HepG2 (cell line): ENCODE data around the gene LRRC51. TPM values are rescaled to one million over a fixed set of nuclear protein-coding genes. Genes with fewer than 3 reads are reported as not detected.

Experiments used
- BORCS8-MEF2B ChIP-seq: sonication (generic); formaldehyde crosslinking; IDR thresholded peaks from 2 replicates; pipeline ENCODE4 v1.8.0; 2022; ENCODE audit warnings: mild to moderate bottlenecking, missing genetic modification reagents
- DNMT3B ChIP-seq: conservative IDR thresholded peaks from 2 replicates; pipeline ENCODE4 v1.6.1; 2016; ENCODE audit warnings: missing biosample characterization, control low read depth
- GABPA ChIP-seq, 2 experiments: IDR thresholded peaks; 2 replicates each; pipeline ENCODE4 v1.6.1; 2011 to 2016; ENCODE audit warnings: low read depth in 2 of 2, low read length in 1 of 2, missing biosample characterization in 1 of 2, missing genetic modification characterization in 1 of 2
- HHEX ChIP-seq: IDR thresholded peaks from 2 replicates; pipeline ENCODE4 v1.6.1; 2016; ENCODE audit warnings: control low read depth
- MEIS2 ChIP-seq: sonication (generic); formaldehyde crosslinking; IDR thresholded peaks from 2 replicates; pipeline ENCODE4 v1.9.0; 2021; ENCODE audit warnings: mild to moderate bottlenecking, missing genetic modification reagents
- MYC ChIP-seq: sonication (generic); formaldehyde crosslinking; IDR thresholded peaks from 2 replicates; pipeline ENCODE4 v1.9.0; 2021; ENCODE audit warnings: missing genetic modification reagents, borderline replicate concordance
- REXO4 ChIP-seq: sonication (generic); formaldehyde crosslinking; IDR thresholded peaks from 2 replicates; pipeline ENCODE4 v1.8.0; 2022; ENCODE audit warnings: missing genetic modification reagents, mild to moderate bottlenecking, borderline replicate concordance
- SP2 ChIP-seq: sonication (generic); formaldehyde crosslinking; IDR thresholded peaks from 2 replicates; pipeline ENCODE4 v1.5.1; 2020; ENCODE audit warnings: mild to moderate bottlenecking, missing genetic modification reagents
- STAT5B ChIP-seq: sonication (generic); formaldehyde crosslinking; IDR thresholded peaks from 2 replicates; pipeline ENCODE4 v1.4.0; 2020; ENCODE audit warnings: missing genetic modification reagents
- THAP8 ChIP-seq: sonication (generic); formaldehyde crosslinking; IDR thresholded peaks from 2 replicates; pipeline ENCODE4 v1.5.1; 2020; ENCODE audit warnings: missing genetic modification reagents, mild to moderate bottlenecking, borderline replicate concordance
- ZFP36 ChIP-seq: fragments of 150-350 bp; IDR thresholded peaks from 2 replicates; pipeline ENCODE4 v1.6.1; 2018; ENCODE audit warnings: borderline replicate concordance, low read length, low read depth; ENCODE audit not compliant: partially characterized antibody
- ZNF280B ChIP-seq: sonication (generic); formaldehyde crosslinking; IDR thresholded peaks from 2 replicates; pipeline ENCODE4 v1.5.0; 2020; ENCODE audit warnings: missing genetic modification reagents, mild to moderate bottlenecking, borderline replicate concordance
- ZNF326 ChIP-seq: sonication (generic); formaldehyde crosslinking; IDR thresholded peaks from 2 replicates; pipeline ENCODE4 v1.4.0; 2020; ENCODE audit warnings: missing genetic modification reagents, borderline replicate concordance
- polyA plus RNA-seq, 8 experiments: library from polyadenylated mRNA; depleted of rRNA in 3 of 8; stranded (reverse) in 7 of 8; unstranded in 1 of 8; fragments of >200 nt; fragmentation: Illumina TruSeq in 4 of 8; extraction: Trizol in 4 of 8; gene quantifications; 2 replicates each; pipeline versions ENCODE4 v1.2.1 to v1.2.3, GENCODE V29; 2011 to 2016; ENCODE audit warnings: low read depth in 4 of 8, missing spikeins in 1 of 8, mixed read lengths in 1 of 8; ENCODE audit not compliant: insufficient read depth in 1 of 8
- total RNA-seq, 5 experiments: library from RNA; depleted of rRNA; stranded (reverse); fragments of >200 nt; fragmentation: Illumina TruSeq; extraction: Trizol; gene quantifications; 2 replicates each; pipeline ENCODE4 v1.2.3, GENCODE V29; 2016; ENCODE audit warnings: low read depth in 1 of 5
- TF ChIP-seq, protein P1 (sequence below): sonication (generic); formaldehyde crosslinking; IDR thresholded peaks from 2 replicates; pipeline ENCODE4 v1.8.0; 2022; ENCODE audit warnings: missing genetic modification reagents, low read depth, mild to moderate bottlenecking, borderline replicate concordance
- TF ChIP-seq, protein P2 (sequence below): sonication (generic); formaldehyde crosslinking; IDR thresholded peaks from 2 replicates; pipeline ENCODE4 v1.4.0; 2020; ENCODE audit warnings: missing genetic modification reagents
- TF ChIP-seq, protein P3 (sequence below): sonication (generic); formaldehyde crosslinking; IDR thresholded peaks from 2 replicates; pipeline ENCODE4 v1.4.0; 2020; ENCODE audit warnings: missing genetic modification reagents, borderline replicate concordance

LRRC51 gene
- total and polyA plus RNA-seq, 2 of the 13 experiments (the other 11 are each of a cell fraction or from before 2014, with no cell fraction given), result 5.3 to 6.0 TPM

GRCh38 chr11:72040491-72041363 lies 39.9 kb upstream of the LRRC51 start (continued):
- TF ChIP-seq ZNF280B (CRISPR knock-in tag) (no peak), ZNF326 (no peak), ZFP36 (no peak), SP2 (CRISPR knock-in tag) (no peak), HHEX (no peak), THAP8 (CRISPR knock-in tag) (no peak), BORCS8-MEF2B (0 out of 2 replicates have a peak, but pooled peaks have one; percentile 8), MEIS2 (CRISPR knock-in tag) (no peak), REXO4 (CRISPR knock-in tag) (no peak), GABPA (IDR thresholded peaks at IDR 0.05; ENCODE audit: low read depth, low read length) (no peak), GABPA (CRISPR knock-in tag; IDR thresholded peaks at IDR 0.05; ENCODE audit: low read depth) (peak; percentile 55), MYC (peak; percentile 19), STAT5B (no peak), DNMT3B (CRISPR knock-in tag) (no peak)
- TF ChIP-seq, protein P1, sequence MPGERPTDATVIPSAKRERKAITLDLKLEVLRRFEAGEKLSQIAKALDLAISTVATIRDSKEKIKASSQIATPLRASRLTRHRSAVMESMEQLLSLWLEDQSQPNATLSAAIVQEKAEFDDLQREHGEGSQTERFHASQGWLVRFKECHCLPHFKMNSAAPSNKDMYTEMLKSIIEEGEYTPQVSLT (CRISPR knock-in tag), result no peak
- TF ChIP-seq, protein P2, sequence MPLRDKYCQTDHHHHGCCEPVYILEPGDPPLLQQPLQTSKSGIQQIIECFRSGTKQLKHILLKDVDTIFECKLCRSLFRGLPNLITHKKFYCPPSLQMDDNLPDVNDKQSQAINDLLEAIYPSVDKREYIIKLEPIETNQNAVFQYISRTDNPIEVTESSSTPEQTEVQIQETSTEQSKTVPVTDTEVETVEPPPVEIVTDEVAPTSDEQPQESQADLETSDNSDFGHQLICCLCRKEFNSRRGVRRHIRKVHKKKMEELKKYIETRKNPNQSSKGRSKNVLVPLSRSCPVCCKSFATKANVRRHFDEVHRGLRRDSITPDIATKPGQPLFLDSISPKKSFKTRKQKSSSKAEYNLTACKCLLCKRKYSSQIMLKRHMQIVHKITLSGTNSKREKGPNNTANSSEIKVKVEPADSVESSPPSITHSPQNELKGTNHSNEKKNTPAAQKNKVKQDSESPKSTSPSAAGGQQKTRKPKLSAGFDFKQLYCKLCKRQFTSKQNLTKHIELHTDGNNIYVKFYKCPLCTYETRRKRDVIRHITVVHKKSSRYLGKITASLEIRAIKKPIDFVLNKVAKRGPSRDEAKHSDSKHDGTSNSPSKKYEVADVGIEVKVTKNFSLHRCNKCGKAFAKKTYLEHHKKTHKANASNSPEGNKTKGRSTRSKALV (CRISPR knock-in tag), result no peak
- TF ChIP-seq, protein P3, sequence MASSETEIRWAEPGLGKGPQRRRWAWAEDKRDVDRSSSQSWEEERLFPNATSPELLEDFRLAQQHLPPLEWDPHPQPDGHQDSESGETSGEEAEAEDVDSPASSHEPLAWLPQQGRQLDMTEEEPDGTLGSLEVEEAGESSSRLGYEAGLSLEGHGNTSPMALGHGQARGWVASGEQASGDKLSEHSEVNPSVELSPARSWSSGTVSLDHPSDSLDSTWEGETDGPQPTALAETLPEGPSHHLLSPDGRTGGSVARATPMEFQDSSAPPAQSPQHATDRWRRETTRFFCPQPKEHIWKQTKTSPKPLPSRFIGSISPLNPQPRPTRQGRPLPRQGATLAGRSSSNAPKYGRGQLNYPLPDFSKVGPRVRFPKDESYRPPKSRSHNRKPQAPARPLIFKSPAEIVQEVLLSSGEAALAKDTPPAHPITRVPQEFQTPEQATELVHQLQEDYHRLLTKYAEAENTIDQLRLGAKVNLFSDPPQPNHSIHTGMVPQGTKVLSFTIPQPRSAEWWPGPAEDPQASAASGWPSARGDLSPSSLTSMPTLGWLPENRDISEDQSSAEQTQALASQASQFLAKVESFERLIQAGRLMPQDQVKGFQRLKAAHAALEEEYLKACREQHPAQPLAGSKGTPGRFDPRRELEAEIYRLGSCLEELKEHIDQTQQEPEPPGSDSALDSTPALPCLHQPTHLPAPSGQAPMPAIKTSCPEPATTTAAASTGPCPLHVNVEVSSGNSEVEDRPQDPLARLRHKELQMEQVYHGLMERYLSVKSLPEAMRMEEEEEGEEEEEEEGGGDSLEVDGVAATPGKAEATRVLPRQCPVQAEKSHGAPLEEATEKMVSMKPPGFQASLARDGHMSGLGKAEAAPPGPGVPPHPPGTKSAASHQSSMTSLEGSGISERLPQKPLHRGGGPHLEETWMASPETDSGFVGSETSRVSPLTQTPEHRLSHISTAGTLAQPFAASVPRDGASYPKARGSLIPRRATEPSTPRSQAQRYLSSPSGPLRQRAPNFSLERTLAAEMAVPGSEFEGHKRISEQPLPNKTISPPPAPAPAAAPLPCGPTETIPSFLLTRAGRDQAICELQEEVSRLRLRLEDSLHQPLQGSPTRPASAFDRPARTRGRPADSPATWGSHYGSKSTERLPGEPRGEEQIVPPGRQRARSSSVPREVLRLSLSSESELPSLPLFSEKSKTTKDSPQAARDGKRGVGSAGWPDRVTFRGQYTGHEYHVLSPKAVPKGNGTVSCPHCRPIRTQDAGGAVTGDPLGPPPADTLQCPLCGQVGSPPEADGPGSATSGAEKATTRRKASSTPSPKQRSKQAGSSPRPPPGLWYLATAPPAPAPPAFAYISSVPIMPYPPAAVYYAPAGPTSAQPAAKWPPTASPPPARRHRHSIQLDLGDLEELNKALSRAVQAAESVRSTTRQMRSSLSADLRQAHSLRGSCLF, result no peak
